Measurements from ENCODE around the gene CDKAL1.
"Not testable (repeated sequence)": the region's sequence is repeated elsewhere in the genome, so short reads cannot be mapped to it uniquely, and the experiment has no call there.

CDKAL1 gene

DNA sequence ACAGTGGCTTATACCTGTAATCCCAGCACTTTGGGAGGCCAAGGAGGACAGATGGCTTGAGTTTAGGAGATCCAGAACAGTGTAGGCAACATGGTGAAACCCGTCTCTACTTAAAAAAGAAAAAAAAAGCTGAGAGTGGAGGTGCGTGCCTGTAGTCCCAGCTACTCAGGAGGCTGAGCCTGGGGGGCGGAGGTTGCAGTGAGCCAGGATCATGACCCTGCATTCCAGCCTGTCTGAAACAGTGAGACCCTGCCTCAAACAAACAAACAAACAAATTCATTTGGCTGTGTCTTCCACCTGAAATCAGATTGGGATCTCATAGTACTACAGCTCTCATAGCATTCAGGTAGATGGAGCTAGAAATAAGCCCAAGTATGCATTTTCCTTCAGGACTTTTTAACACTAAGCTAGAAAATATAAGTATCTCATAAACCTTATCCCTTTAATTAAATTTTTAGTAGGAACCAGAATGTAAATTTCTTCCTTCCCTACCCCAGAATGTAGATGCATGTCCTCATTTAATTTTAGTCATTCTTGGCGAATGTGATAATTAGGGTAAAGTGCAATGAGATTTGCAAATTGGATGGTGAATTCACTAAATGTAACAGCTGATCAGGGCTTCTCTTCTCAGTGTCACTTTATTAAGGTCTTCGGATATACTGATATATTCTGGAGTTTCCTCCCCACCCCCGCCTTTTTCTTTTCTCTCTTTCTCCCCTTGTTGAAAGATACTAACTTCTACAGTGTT is 190.4 kb downstream of the CDKAL1 start:
- Histone ChIP-seq H3K9me3 (ENCODE audit: insufficient read depth, low read length) (no peaks in the 10 kb centered on the region), H3K4me1 (ENCODE audit: insufficient read depth, insufficient read length) (no peaks in the 10 kb centered on the region), H3K27me3 (ENCODE audit: insufficient read depth, insufficient read length) (no peaks in the 10 kb centered on the region), H3K9ac (ENCODE audit: insufficient read length, low read depth) (no peak overlapping the region), H3K36me3 (ENCODE audit: insufficient read depth, insufficient read length, low read length) (no peaks in the 10 kb centered on the region), H3K4me3 (ENCODE audit: insufficient read length, low read depth) (no peak overlapping the region)
- TF ChIP-seq ZNF274 (IDR thresholded peaks at IDR 0.05; ENCODE audit: low read depth, low read length) (no peak), YY1 (IDR thresholded peaks at IDR 0.05; ENCODE audit: insufficient read depth, insufficient read length) (no peak), SUZ12 (IDR thresholded peaks at IDR 0.05; ENCODE audit: extremely low read depth, insufficient read depth, insufficient read length) (no peak)
- DNase-seq (ENCODE audit: low read depth, low spot score): no peak

DNA sequence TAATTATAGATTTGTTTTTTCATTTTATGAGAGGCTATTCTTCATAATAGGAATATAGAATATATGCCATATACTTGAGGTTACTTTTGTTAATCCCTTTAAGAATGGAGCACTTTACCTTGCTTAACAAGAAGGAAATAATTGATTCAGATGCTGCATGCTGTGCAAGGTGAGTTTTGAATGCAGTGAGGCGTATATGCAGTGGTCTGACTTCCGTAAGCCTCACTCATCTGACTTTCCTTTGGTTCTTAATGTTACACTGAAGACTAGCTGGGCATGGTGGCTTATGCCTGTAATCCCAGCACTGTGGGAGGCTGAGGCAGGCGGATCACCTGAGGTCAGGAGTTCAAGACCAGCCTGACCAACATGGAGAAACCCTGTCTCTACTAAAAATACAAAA is 191.0 kb downstream of the CDKAL1 start:
- not testable (repeated sequence) for H3K4me3 ChIP-seq (ENCODE audit: insufficient read length, low read depth); H3K9ac ChIP-seq (ENCODE audit: insufficient read length, low read depth); H3K36me3 ChIP-seq (ENCODE audit: insufficient read depth, insufficient read length, low read length); H3K9me3 ChIP-seq (ENCODE audit: insufficient read depth, low read length); H3K4me1 ChIP-seq (ENCODE audit: insufficient read depth, insufficient read length); H3K27me3 ChIP-seq (ENCODE audit: insufficient read depth, insufficient read length); DNase-seq (ENCODE audit: low read depth, low spot score)

DNA sequence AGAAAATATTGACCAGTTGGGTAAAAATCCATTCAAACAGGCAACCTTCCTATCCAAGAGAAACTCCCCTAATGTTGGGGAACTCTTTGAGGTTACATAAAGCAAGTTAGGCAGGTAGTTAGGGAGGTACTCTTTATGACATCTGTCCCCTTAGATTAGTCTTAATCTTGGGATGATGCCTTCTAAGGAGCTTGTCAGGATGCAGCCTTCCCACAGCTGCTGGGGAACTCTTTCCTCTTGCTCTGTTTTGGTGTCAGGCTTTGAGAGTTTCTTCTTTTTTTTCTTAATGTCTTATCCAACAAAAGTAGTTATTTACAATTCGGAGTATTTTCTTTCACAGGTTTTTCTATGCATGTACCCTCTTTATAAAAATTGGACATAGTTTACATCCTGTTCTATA is 194.8 kb downstream of the CDKAL1 start:
- Histone ChIP-seq H3K27me3 (ENCODE audit: insufficient read depth, insufficient read length) (no peaks in the 10 kb centered on the region), H3K4me3 (ENCODE audit: insufficient read length, low read depth) (no peak overlapping the region), H3K9me3 (ENCODE audit: insufficient read depth, low read length) (no peaks in the 10 kb centered on the region), H3K9ac (ENCODE audit: insufficient read length, low read depth) (no peak overlapping the region), H3K36me3 (ENCODE audit: insufficient read depth, insufficient read length, low read length) (no peaks in the 10 kb centered on the region), H3K4me1 (ENCODE audit: insufficient read depth, insufficient read length) (no peaks in the 10 kb centered on the region)
- no peak for DNase-seq (ENCODE audit: low read depth, low spot score)
- TF ChIP-seq YY1 (IDR thresholded peaks at IDR 0.05; ENCODE audit: insufficient read depth, insufficient read length) (no peak), SUZ12 (IDR thresholded peaks at IDR 0.05; ENCODE audit: extremely low read depth, insufficient read depth, insufficient read length) (no peak), ZNF274 (IDR thresholded peaks at IDR 0.05; ENCODE audit: low read depth, low read length) (no peak)

DNA sequence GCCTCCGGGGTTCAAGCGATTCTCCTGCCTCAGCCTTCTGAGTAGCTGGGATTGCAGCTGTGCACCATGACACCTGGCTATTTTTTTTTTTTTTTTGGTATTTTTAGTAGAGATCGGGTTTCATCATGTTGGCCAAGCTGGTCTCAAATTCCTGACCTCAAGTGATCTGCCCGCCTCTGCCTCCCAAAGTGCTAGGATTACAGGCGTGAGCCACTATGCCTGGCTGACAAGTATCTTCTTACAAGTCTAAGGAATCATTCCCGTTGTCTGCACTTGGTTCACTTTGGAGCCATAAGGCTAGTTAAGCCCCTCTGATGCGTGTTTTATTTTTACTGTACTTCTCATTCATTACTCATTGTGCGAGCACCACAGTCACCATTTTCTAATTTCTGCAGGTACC is 198.1 kb downstream of the CDKAL1 start:
- H3K4me1 ChIP-seq (ENCODE audit: insufficient read depth, insufficient read length); H3K4me3 ChIP-seq (ENCODE audit: insufficient read length, low read depth); DNase-seq (ENCODE audit: low read depth, low spot score); H3K27me3 ChIP-seq (ENCODE audit: insufficient read depth, insufficient read length); H3K9ac ChIP-seq (ENCODE audit: insufficient read length, low read depth); H3K9me3 ChIP-seq (ENCODE audit: insufficient read depth, low read length); H3K36me3 ChIP-seq (ENCODE audit: insufficient read depth, insufficient read length, low read length): not testable (repeated sequence)

DNA sequence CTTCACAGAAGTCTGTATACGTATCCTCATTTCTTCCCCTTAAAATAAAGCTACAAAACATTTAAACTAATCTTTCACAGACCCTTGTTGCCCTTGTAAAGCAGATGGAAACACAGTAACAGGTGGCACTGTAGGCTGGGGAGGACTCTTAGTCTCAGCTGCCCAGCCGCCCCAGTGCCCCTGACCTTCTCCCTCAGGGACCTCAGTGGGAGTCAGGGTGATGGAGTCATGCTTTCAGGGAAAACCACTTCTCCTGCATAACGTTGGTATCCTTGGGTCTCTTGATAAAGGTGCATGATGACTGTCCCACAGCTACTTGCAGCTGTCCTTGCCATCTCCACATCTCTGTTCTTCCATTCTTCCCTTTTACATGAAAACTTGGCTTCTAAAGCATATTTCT is 198.6 kb downstream of the CDKAL1 start:
- no peaks in the 10 kb centered on the region for H3K9me3 ChIP-seq (ENCODE audit: insufficient read depth, low read length)
- H3K27me3 ChIP-seq (ENCODE audit: insufficient read depth, insufficient read length): no peaks in the 10 kb centered on the region
- H3K4me3 ChIP-seq (ENCODE audit: insufficient read length, low read depth): no peak overlapping the region
- H3K36me3 ChIP-seq (ENCODE audit: insufficient read depth, insufficient read length, low read length): no peaks in the 10 kb centered on the region
- H3K4me1 ChIP-seq (ENCODE audit: insufficient read depth, insufficient read length): no peaks in the 10 kb centered on the region
- no peak for DNase-seq (ENCODE audit: low read depth, low spot score)
- TF ChIP-seq SUZ12 (IDR thresholded peaks at IDR 0.05; ENCODE audit: extremely low read depth, insufficient read depth, insufficient read length): no peak
- TF ChIP-seq YY1 (IDR thresholded peaks at IDR 0.05; ENCODE audit: insufficient read depth, insufficient read length): no peak
- no peak overlapping the region for H3K9ac ChIP-seq (ENCODE audit: insufficient read length, low read depth)

DNA sequence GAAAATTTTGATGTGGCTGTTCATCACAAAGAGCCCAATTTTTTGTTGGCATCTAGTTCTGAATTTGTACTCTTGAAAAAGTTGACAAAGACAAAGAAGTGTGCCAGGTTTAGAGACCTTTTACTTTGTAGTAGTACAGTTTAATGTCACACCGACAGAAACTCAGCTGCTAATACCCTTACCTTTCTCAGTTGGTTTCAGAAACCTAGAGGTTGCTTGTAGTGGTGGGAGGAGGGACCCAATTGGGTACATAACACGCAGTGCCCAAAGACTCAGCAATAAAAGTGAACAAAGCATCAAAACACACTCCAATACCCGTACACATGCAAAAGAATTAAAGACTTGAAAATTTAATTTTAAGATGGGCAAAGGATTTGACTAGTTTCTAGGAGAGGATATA is 203.7 kb downstream of the CDKAL1 start:
- no peak for TF ChIP-seq SUZ12 (IDR thresholded peaks at IDR 0.05; ENCODE audit: extremely low read depth, insufficient read depth, insufficient read length)
- TF ChIP-seq ZNF274 (IDR thresholded peaks at IDR 0.05; ENCODE audit: low read depth, low read length): no peak
- TF ChIP-seq YY1 (IDR thresholded peaks at IDR 0.05; ENCODE audit: insufficient read depth, insufficient read length): no peak
- Histone ChIP-seq H3K9me3 (ENCODE audit: insufficient read depth, low read length) (no peaks in the 10 kb centered on the region), H3K36me3 (ENCODE audit: insufficient read depth, insufficient read length, low read length) (no peaks in the 10 kb centered on the region), H3K27me3 (ENCODE audit: insufficient read depth, insufficient read length) (no peaks in the 10 kb centered on the region), H3K4me1 (ENCODE audit: insufficient read depth, insufficient read length) (no peaks in the 10 kb centered on the region), H3K9ac (ENCODE audit: insufficient read length, low read depth) (no peak overlapping the region), H3K4me3 (ENCODE audit: insufficient read length, low read depth) (no peak overlapping the region)
- no peak for DNase-seq (ENCODE audit: low read depth, low spot score)

DNA sequence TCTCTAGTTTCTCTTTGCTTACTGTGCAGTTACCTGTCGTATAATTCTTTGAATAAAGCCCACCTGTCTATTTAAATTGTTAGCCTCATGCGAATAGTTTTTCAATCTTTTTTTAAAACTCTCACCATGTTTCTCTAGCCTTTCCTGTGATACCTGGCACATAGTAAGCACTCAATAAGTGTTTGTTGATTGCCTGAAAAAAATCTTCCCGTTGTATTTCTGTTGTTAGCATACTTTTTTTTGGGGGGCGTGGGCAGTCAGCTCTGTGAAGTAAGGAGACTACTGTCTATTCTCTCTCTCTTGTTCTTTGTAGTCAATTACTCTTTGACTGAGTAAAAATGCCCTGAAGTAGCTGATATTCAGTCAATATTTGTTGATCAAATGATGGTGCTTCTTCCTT is 205.8 kb downstream of the CDKAL1 start:
- no peaks in the 10 kb centered on the region for H3K4me1 ChIP-seq (ENCODE audit: insufficient read depth, insufficient read length)
- H3K9me3 ChIP-seq (ENCODE audit: insufficient read depth, low read length): no peaks in the 10 kb centered on the region
- H3K36me3 ChIP-seq (ENCODE audit: insufficient read depth, insufficient read length, low read length): no peaks in the 10 kb centered on the region
- no peak overlapping the region for H3K4me3 ChIP-seq (ENCODE audit: insufficient read length, low read depth)
- H3K27me3 ChIP-seq (ENCODE audit: insufficient read depth, insufficient read length): no peaks in the 10 kb centered on the region
- H3K9ac ChIP-seq (ENCODE audit: insufficient read length, low read depth): no peak overlapping the region
- no peak for DNase-seq (ENCODE audit: low read depth, low spot score)
- TF ChIP-seq YY1 (IDR thresholded peaks at IDR 0.05; ENCODE audit: insufficient read depth, insufficient read length) (no peak), ZNF274 (IDR thresholded peaks at IDR 0.05; ENCODE audit: low read depth, low read length) (no peak), SUZ12 (IDR thresholded peaks at IDR 0.05; ENCODE audit: extremely low read depth, insufficient read depth, insufficient read length) (no peak)

DNA sequence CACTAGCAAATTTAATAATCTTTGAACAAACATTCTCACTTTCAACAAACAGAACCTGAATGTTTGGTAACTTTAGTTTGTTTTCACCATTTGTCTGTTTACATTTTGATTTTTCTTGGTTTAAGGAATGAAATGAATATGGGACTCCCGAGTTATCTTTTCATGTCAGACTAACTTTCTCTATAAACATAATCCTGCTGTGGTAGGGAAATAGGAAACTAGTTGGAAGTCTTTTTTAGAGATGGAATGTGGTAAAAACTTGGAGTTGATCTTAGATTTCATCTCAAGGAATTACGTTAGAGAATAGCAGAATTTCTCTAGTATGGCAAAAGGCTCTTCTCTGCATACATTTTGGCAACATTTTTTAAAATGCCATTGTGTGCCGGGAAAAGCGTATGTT is 206.5 kb downstream of the CDKAL1 start:
- no peak overlapping the region for H3K9ac ChIP-seq (ENCODE audit: insufficient read length, low read depth)
- DNase-seq (ENCODE audit: low read depth, low spot score): no peak
- H3K4me1 ChIP-seq (ENCODE audit: insufficient read depth, insufficient read length): no peaks in the 10 kb centered on the region
- no peaks in the 10 kb centered on the region for H3K36me3 ChIP-seq (ENCODE audit: insufficient read depth, insufficient read length, low read length)
- no peaks in the 10 kb centered on the region for H3K27me3 ChIP-seq (ENCODE audit: insufficient read depth, insufficient read length)
- no peak overlapping the region for H3K4me3 ChIP-seq (ENCODE audit: insufficient read length, low read depth)
- H3K9me3 ChIP-seq (ENCODE audit: insufficient read depth, low read length): no peaks in the 10 kb centered on the region
- no peak for TF ChIP-seq YY1 (IDR thresholded peaks at IDR 0.05; ENCODE audit: insufficient read depth, insufficient read length)
- TF ChIP-seq SUZ12 (IDR thresholded peaks at IDR 0.05; ENCODE audit: extremely low read depth, insufficient read depth, insufficient read length): no peak
- no peak for TF ChIP-seq ZNF274 (IDR thresholded peaks at IDR 0.05; ENCODE audit: low read depth, low read length)
